Activated CD4-positive, alpha-beta T cell treated with anti-CD3 and anti-CD28 coated beads, Interleukin-2, Interleukin-4, amounts not matched to agents 100 ng/mL and 50 ng/mL, durations not matched to agents 16 hours and 8 hours (primary cell): Measurements from ENCODE around the gene CCL3.
A peak's percentile ranks its signal among the peaks of the same experiment; 100 is the strongest.
"Not testable (repeated sequence)": the region's sequence is repeated elsewhere in the genome, so short reads cannot be mapped to it uniquely, and the experiment has no call there.

Source experiments
- DNase-seq: peaks from one replicate; pipeline ENCODE4 v3.0.0-alpha.2; 2020; ENCODE audit warnings: low spot score

Gene CCL3

GRCh38 chr17:36086791-36087190 is 3.2 kb downstream of the CCL3 start:
- no peak for DNase-seq

GRCh38 chr17:36085765-36086164 is 4.2 kb downstream of the CCL3 start:
- peak; percentile 61 for DNase-seq

- DNase-seq: not testable (repeated sequence)
These were observed 6.3 kb downstream of the CCL3 start for GRCh38 chr17:36083691-36084090.

GRCh38 chr17:36082482-36083120 is 7.3 kb downstream of the CCL3 start:
- DNase-seq: peak; percentile 86

- DNase-seq: not testable (repeated sequence)
These were observed 8.1 kb downstream of the CCL3 start for GRCh38 chr17:36081681-36082471.

- peak; percentile 86 for DNase-seq
These were observed 15.6 kb downstream of the CCL3 start for GRCh38 chr17:36074365-36074764.

- DNase-seq: peak; percentile 93
These were observed 17.4 kb downstream of the CCL3 start for GRCh38 chr17:36072431-36073121.

- DNase-seq: no peak
These were observed 18.2 kb downstream of the CCL3 start for GRCh38 chr17:36071751-36072150.

GRCh38 chr17:36070427-36070826 is 19.5 kb downstream of the CCL3 start:
- DNase-seq: no peak

- DNase-seq: no peak
These were observed 20.8 kb downstream of the CCL3 start for GRCh38 chr17:36069136-36069535.

- no peak for DNase-seq
These were observed 21.4 kb downstream of the CCL3 start for GRCh38 chr17:36068524-36068923.

GRCh38 chr17:36066365-36066985 is 23.5 kb downstream of the CCL3 start:
- peak; percentile 64 for DNase-seq

- no peak for DNase-seq
These were observed 26.0 kb downstream of the CCL3 start, which contains the start of gene CCL18 for GRCh38 chr17:36063786-36064541. Gene CCL18 (plus strand): TSS chr17:36064272. CDS start chr17:36064343, 71 bp downstream.

- no peak for DNase-seq
These were observed 29.1 kb downstream of the CCL3 start for GRCh38 chr17:36060816-36061215.

- DNase-seq: no peak
These were observed 30.5 kb downstream of the CCL3 start for GRCh38 chr17:36059406-36059805.

- DNase-seq: no peak
These were observed 32.0 kb downstream of the CCL3 start for GRCh38 chr17:36057911-36058310.

GRCh38 chr17:36055921-36056520 is 33.9 kb downstream of the CCL3 start:
- no peak for DNase-seq

GRCh38 chr17:36055171-36055570 is 34.8 kb downstream of the CCL3 start:
- no peak for DNase-seq

GRCh38 chr17:36049643-36050042 is 40.3 kb downstream of the CCL3 start:
- no peak for DNase-seq

- DNase-seq: no peak
These were observed 41.9 kb downstream of the CCL3 start for GRCh38 chr17:36048066-36048465.
